SK-N-SH (cell line): ENCODE data around the gene MYOD1. TPM values are rescaled to one million over a fixed set of nuclear protein-coding genes. Genes with fewer than 3 reads are reported as not detected.

Source experiments
- CTCF ChIA-PET: fragments of 300-600, 350-600 bp; formaldehyde crosslinking; extraction: SDS; loops from one replicate; lab custom pipeline; 2021; lab: Yijun Ruan, JAX
- POLR2A ChIA-PET: fragments of 350-600 bp; sonication (Branson Sonifier 250); formaldehyde crosslinking; extraction: SDS; loops from one replicate; lab custom pipeline; 2020; ENCODE audit warnings: antibody characterized with exemption, inconsistent platforms; lab: Yijun Ruan, JAX
- DNase-seq: peaks from one replicate; pipeline ENCODE4 v3.0.0; 2012
- H2AFZ ChIP-seq: fragments of 200-600 bp; sonication (generic); 2 replicates; pipeline ENCODE4 v1.8.1; 2016; ENCODE audit warnings: antibody characterized with exemption, mild to moderate bottlenecking, low read depth
- H3F3A ChIP-seq: fragments of 200-600 bp; sonication (generic); replicated peaks from 2 replicates; pipeline ENCODE3; 2016; ENCODE audit warnings: antibody characterized with exemption, mild to moderate bottlenecking; ENCODE audit not compliant: insufficient read depth
- H3K27ac ChIP-seq, 2 experiments: fragments of 200-500 bp in 1 of 2; fragments of 200-600 bp in 1 of 2; sonication (Bioruptor generic) in 1 of 2; sonication (generic), shearing (Covaris generic) in 1 of 2; 2 replicates each; pipeline versions ENCODE4 v1.5.1 to v1.6.1; 2014 to 2016; ENCODE audit warnings: low read depth in 2 of 2, inconsistent platforms in 1 of 2, low read length in 1 of 2, mild to moderate bottlenecking in 1 of 2, mixed read lengths in 1 of 2
- H3K27me3 ChIP-seq: fragments of 200-600 bp; sonication (generic), shearing (Covaris generic); 2 replicates; pipeline ENCODE4 v1.6.1; 2016; ENCODE audit warnings: mixed run types; ENCODE audit not compliant: insufficient read depth
- H3K36me3 ChIP-seq, 2 experiments: fragments of 200-500 bp in 1 of 2; fragments of 200-600 bp in 1 of 2; sonication (Bioruptor generic) in 1 of 2; sonication (generic) in 1 of 2; replicated peaks in 1 of 2; 2 replicates each; pipeline versions ENCODE3 to v1.5.1; 2014 to 2016; ENCODE audit warnings: low read length in 1 of 2, mild to moderate bottlenecking in 1 of 2; ENCODE audit not compliant: insufficient read depth in 2 of 2, control insufficient read depth in 1 of 2
- H3K4me1 ChIP-seq, 2 experiments: fragments of 200-500 bp in 1 of 2; fragments of 200-600 bp in 1 of 2; sonication (Bioruptor generic) in 1 of 2; sonication (generic), shearing (Covaris generic) in 1 of 2; 2 replicates each; pipeline versions ENCODE4 v1.5.1 to v1.6.1; 2014 to 2016; ENCODE audit warnings: low read depth in 1 of 2, low read length in 1 of 2, mixed run types in 1 of 2; ENCODE audit not compliant: insufficient read depth in 2 of 2, control insufficient read depth in 1 of 2
- H3K4me2 ChIP-seq: fragments of 200-600 bp; sonication (generic), shearing (Covaris generic); 2 replicates; pipeline ENCODE4 v1.6.1; 2017; ENCODE audit warnings: mixed run types
- H3K4me3 ChIP-seq, 2 experiments: fragments of 200-500 bp in 1 of 2; fragments of 200-600 bp in 1 of 2; sonication (Bioruptor generic) in 1 of 2; sonication (generic), shearing (Covaris generic) in 1 of 2; 2 replicates each; pipeline versions ENCODE4 v1.5.1 to v1.8.1; 2014 to 2016; ENCODE audit warnings: low read depth in 2 of 2, inconsistent platforms in 1 of 2, low read length in 1 of 2, mild to moderate bottlenecking in 1 of 2, mixed read lengths in 1 of 2, moderate library complexity in 1 of 2
- H3K79me2 ChIP-seq: fragments of 200-600 bp; sonication (generic); 2 replicates; pipeline ENCODE4 v1.8.1; 2017; ENCODE audit warnings: mild to moderate bottlenecking; ENCODE audit not compliant: insufficient read depth
- H3K9ac ChIP-seq: fragments of 200-600 bp; sonication (generic); 2 replicates; pipeline ENCODE4 v1.6.1; 2017; ENCODE audit warnings: mixed run types
- H3K9me2 ChIP-seq: fragments of 200-600 bp; sonication (generic); 2 replicates; pipeline ENCODE4 v1.6.1; 2017; ENCODE audit warnings: mixed run types
- H3K9me3 ChIP-seq: fragments of 200-600 bp; sonication (generic); 2 replicates; pipeline ENCODE4 v1.6.1; 2017; ENCODE audit warnings: mixed run types, mild to moderate bottlenecking, moderate library complexity
- H4K20me1 ChIP-seq: fragments of 200-600 bp; sonication (generic); 2 replicates; pipeline ENCODE4 v1.6.1; 2017; ENCODE audit warnings: mild to moderate bottlenecking, mixed run types; ENCODE audit not compliant: insufficient read depth
- FOSL2 ChIP-seq: IDR thresholded peaks from 2 replicates; pipeline ENCODE4 v1.4.0; 2012; ENCODE audit warnings: low read depth, mild to moderate bottlenecking, moderate library complexity, borderline replicate concordance
- FOXJ3 ChIP-seq: sonication (generic); formaldehyde crosslinking; IDR thresholded peaks from 2 replicates; pipeline ENCODE4 v1.5.1; 2020; ENCODE audit warnings: mild to moderate bottlenecking, missing genetic modification reagents
- GABPA ChIP-seq: IDR thresholded peaks from 2 replicates; pipeline ENCODE4 v1.4.0; 2012; ENCODE audit warnings: low read depth, mild to moderate bottlenecking
- GATA2 ChIP-seq: sonication (generic); formaldehyde crosslinking; IDR thresholded peaks from 2 replicates; pipeline ENCODE4 v1.5.0; 2020; ENCODE audit warnings: mild to moderate bottlenecking, missing genetic modification reagents
- JUND ChIP-seq: IDR thresholded peaks from 2 replicates; pipeline ENCODE4 v1.4.0; 2012
- MEF2A ChIP-seq: IDR thresholded peaks from 2 replicates; pipeline ENCODE4 v1.4.0; 2012; ENCODE audit warnings: low read depth, borderline replicate concordance
- NFIC ChIP-seq: IDR thresholded peaks from 2 replicates; pipeline ENCODE4 v1.4.0; 2012; ENCODE audit warnings: borderline replicate concordance
- NRF1 ChIP-seq: IDR thresholded peaks from 2 replicates; pipeline ENCODE4 v1.6.1; 2012; ENCODE audit warnings: low read depth, mild to moderate bottlenecking, low read length
- RAD21 ChIP-seq: IDR thresholded peaks from 2 replicates; pipeline ENCODE4 v1.6.1; 2012; ENCODE audit warnings: mild to moderate bottlenecking, low read length
- RCOR1 ChIP-seq: fragments of 150-350 bp; IDR thresholded peaks from 2 replicates; pipeline ENCODE4 v1.6.1; 2017; ENCODE audit warnings: antibody characterized with exemption, low read length
- RFX5 ChIP-seq: IDR thresholded peaks from 2 replicates; pipeline ENCODE4 v1.6.1; 2012; ENCODE audit warnings: mild to moderate bottlenecking, improper control_type of control experiment, low read length
- RXRA ChIP-seq: IDR thresholded peaks from 2 replicates; pipeline ENCODE4 v1.4.0; 2012; ENCODE audit warnings: low read depth, mild to moderate bottlenecking, borderline replicate concordance
- TCF12 ChIP-seq: IDR thresholded peaks from 2 replicates; pipeline ENCODE4 v1.4.0; 2012
- TEAD4 ChIP-seq: IDR thresholded peaks from 2 replicates; pipeline ENCODE4 v1.4.0; 2012; ENCODE audit warnings: mild to moderate bottlenecking, borderline replicate concordance; ENCODE audit not compliant: insufficient read depth
- WGBS: methylation state at CpG from one replicate; pipeline ENCODE4 v1.1.6; 2017; ENCODE audit warnings: low lambda C conversion rate; 5-methylcytosine and 5-hydroxymethylcytosine counted together
- polyA plus RNA-seq, 3 experiments: library from polyadenylated mRNA; depleted of rRNA; stranded (reverse); fragments of >200 nt; gene quantifications; 2 replicates each; pipeline ENCODE4 v1.2.3, GENCODE V29; 2012
- TF ChIP-seq, protein P1 (sequence below): IDR thresholded peaks from 2 replicates; pipeline ENCODE4 v1.4.0; 2012; ENCODE audit warnings: low read depth, borderline replicate concordance
- TF ChIP-seq, protein P2 (sequence below): IDR thresholded peaks from 2 replicates; pipeline ENCODE4; 2012
- TF ChIP-seq, protein P3 (sequence below): IDR thresholded peaks from 2 replicates; pipeline ENCODE4 v1.4.0; 2012; ENCODE audit warnings: low read depth

MYOD1 gene
- polyA plus RNA-seq, 1 of the 3 experiments (the other 2 are of a cell fraction) = not detected

DNA sequence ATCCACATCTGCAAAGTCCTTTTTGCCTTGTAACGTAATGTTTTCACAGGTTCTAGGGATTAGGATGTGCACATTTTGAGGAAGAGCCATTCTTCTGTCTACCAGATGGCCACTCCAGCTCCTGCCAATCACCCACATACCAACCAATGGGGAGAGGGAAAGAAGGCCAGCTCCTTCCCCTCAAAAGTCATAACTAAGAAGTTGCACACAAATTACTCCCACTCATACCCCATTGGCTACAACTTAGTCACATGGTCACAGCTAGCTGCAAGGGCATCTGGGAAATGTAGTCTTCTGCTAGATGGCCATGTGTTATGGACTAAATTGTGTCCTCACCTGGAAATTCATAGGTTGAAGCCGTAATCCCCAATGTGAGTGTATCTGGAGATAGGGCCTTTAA, 15.4 kb upstream of the MYOD1 start:
- Histone ChIP-seq H3K4me2 (no peak overlapping the region), H3K9me3 (no peaks in the 10 kb centered on the region), H3K79me2 (no peaks in the 10 kb centered on the region), H3K27ac (no peak overlapping the region), H4K20me1 (no peaks in the 10 kb centered on the region), H3K4me1 (no peaks in the 10 kb centered on the region), H3K4me3 (no peak overlapping the region), H3K9me2 (no peaks in the 10 kb centered on the region), H3K36me3 (no peaks in the 10 kb centered on the region), H3K9ac (no peak overlapping the region), H3F3A (no peaks in the 10 kb centered on the region), H2AFZ (no peak overlapping the region), H3K27me3 (no peaks in the 10 kb centered on the region)
- WGBS = 63% methylated on average over 2 of the region's 2 CpGs
- no peak for DNase-seq
- no peak for TF ChIP-seq TEAD4
- TF ChIP-seq, protein P1, sequence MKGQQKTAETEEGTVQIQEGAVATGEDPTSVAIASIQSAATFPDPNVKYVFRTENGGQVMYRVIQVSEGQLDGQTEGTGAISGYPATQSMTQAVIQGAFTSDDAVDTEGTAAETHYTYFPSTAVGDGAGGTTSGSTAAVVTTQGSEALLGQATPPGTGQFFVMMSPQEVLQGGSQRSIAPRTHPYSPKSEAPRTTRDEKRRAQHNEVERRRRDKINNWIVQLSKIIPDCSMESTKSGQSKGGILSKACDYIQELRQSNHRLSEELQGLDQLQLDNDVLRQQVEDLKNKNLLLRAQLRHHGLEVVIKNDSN = peak; percentile 81
- TF ChIP-seq, protein P2, sequence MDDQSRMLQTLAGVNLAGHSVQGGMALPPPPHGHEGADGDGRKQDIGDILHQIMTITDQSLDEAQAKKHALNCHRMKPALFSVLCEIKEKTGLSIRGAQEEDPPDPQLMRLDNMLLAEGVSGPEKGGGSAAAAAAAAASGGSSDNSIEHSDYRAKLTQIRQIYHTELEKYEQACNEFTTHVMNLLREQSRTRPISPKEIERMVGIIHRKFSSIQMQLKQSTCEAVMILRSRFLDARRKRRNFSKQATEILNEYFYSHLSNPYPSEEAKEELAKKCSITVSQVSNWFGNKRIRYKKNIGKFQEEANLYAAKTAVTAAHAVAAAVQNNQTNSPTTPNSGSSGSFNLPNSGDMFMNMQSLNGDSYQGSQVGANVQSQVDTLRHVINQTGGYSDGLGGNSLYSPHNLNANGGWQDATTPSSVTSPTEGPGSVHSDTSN = 0 out of 2 replicates have a peak, but pooled peaks have one; percentile 34
- ChIA-PET POLR2A (no interaction called here), CTCF (interaction anchor here (0.6 to 3.6 kb wide), 4 partner anchors 27 to 280 kb away, joined by 3 to 14 read pairs (median 4); no protein-coding TSS in a partner anchor)

DNA sequence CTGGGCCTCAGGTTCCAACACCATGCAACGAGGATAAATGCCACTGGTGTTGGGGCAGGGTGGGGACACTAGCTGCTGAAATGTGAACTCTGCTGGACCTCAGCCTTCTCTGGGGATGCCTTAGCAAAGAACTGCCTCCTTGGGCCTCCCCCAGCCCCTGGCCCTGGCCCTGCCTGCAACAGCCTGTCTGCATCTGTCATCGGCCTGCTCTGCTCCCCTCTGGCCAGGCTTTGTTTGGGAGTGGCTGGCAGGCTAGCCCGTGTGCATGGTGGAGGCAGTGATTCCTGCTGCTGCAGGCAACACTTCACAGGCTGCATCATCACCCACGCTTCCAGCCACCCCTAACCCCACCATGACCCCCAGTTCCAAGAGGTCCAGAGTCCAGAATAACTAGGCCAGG, 11.5 kb upstream of the MYOD1 start:
- H3F3A ChIP-seq = no peaks in the 10 kb centered on the region
- ChIA-PET CTCF (interaction anchor here (1.0 kb wide), 1 partner anchor 109 kb away, joined by 3 read pairs; no protein-coding TSS in a partner anchor), POLR2A (no interaction called here)
- H3K4me2 ChIP-seq = no peak overlapping the region
- no peaks in the 10 kb centered on the region for H4K20me1 ChIP-seq
- no peak overlapping the region for H3K9ac ChIP-seq
- H2AFZ ChIP-seq = no peak overlapping the region
- DNase-seq = no peak
- no peaks in the 10 kb centered on the region for H3K36me3 ChIP-seq
- TF ChIP-seq RCOR1 (no peak), JUND (no peak), FOXJ3 (CRISPR knock-in tag) (no peak), NFIC (no peak), MEF2A (no peak), GABPA (no peak), RFX5 (no peak), NRF1 (no peak), TCF12 (no peak), RXRA (no peak), FOSL2 (no peak), GATA2 (CRISPR knock-in tag) (no peak), RAD21 (no peak)
- TF ChIP-seq, protein P1 = no peak
- TF ChIP-seq, protein P3, sequence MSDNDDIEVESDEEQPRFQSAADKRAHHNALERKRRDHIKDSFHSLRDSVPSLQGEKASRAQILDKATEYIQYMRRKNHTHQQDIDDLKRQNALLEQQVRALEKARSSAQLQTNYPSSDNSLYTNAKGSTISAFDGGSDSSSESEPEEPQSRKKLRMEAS = no peak
- H3K79me2 ChIP-seq = no peaks in the 10 kb centered on the region
- no peaks in the 10 kb centered on the region for H3K4me1 ChIP-seq
- no peak overlapping the region for H3K27ac ChIP-seq
- H3K27me3 ChIP-seq = no peaks in the 10 kb centered on the region
- H3K4me3 ChIP-seq = no peak overlapping the region
- 15% methylated on average over 4 of the region's 4 CpGs for WGBS
- H3K9me3 ChIP-seq = no peaks in the 10 kb centered on the region
- H3K9me2 ChIP-seq = no peaks in the 10 kb centered on the region
